ENCODE data around the gene KIF16B. TPM values are rescaled to one million over a fixed set of nuclear protein-coding genes. Genes with fewer than 3 reads are reported as not detected.

Gene KIF16B
- total and polyA plus RNA-seq, 2 experiments from 2014 or later = 6.5 to 11.1 TPM

- Histone ChIP-seq H2AFZ (no peak overlapping the region), H3K4me2 (no peak overlapping the region), H3K27me3 (ENCODE audit: insufficient read depth) (no peaks in the 10 kb centered on the region), H3K27ac (ENCODE audit: low read depth) (no peak overlapping the region), H3K36me3 (ENCODE audit: insufficient read depth) (no peaks in the 10 kb centered on the region), H3K9me2 (ENCODE audit: insufficient read depth) (no peaks in the 10 kb centered on the region), H3K4me3 (no peak overlapping the region), H4K20me1 (replicated peaks; ENCODE audit: insufficient read depth) (peaks cover 3% of the 10 kb centered on the region; the same call in 1 of the 2 replicates), H3K79me2 (replicated peaks; ENCODE audit: insufficient read depth) (peaks cover 54% of the 10 kb centered on the region), H3F3A (replicated peaks; ENCODE audit: low read depth) (no peaks in the 10 kb centered on the region), H3K4me1 (ENCODE audit: insufficient read depth) (peaks cover 4% of the 10 kb centered on the region; the same call in 1 of the 2 replicates)
- Mint-ChIP-seq H3K4me3 (no peak overlapping the region), H3K27ac (peak overlapping the region; percentile 20; the same call in 1 of the 2 replicates), H3K36me3 (ENCODE audit: low read depth) (peaks cover 1% of the 10 kb centered on the region; the same call in 1 of the 3 replicates), H3K27me3 (ENCODE audit: insufficient read depth, low read depth, poor library complexity) (peaks cover 2% of the 10 kb centered on the region), H3K4me1 (peaks cover 13% of the 10 kb centered on the region), H3K9me3 (peaks cover 3% of the 10 kb centered on the region; the same call in 1 of the 3 replicates)
- no peak for TF ChIP-seq EZH2 (IDR thresholded peaks at IDR 0.05; ENCODE audit: low read depth, unreplicated experiment)
- no peak for TF ChIP-seq EZH2phosphoT487 (IDR thresholded peaks at IDR 0.05; ENCODE audit: unreplicated experiment)
- TF ChIP-seq CTCF (conservative IDR thresholded peaks at IDR 0.05; ENCODE audit: low read depth in 2 of 2) = no peak
- TF ChIP-seq ZNF331 (CRISPR knock-in tag; IDR thresholded peaks at IDR 0.05; ENCODE audit: low read depth) = no peak
- no peak for TF ChIP-seq ZNF114 (CRISPR knock-in tag; IDR thresholded peaks at IDR 0.05)
- no peak for TF ChIP-seq POLR2AphosphoS5 (IDR thresholded peaks at IDR 0.05; ENCODE audit: low read depth)
- ATAC-seq (no peak), DNase-seq (ENCODE audit: low spot score) (no peak)
These were observed 13.0 kb downstream of the KIF16B start for GRCh38 chr20:16560216-16560615.

GRCh38 chr20:16556301-16556700 is 16.9 kb downstream of the KIF16B start:
- Histone ChIP-seq H3K9me2 (ENCODE audit: insufficient read depth) (no peaks in the 10 kb centered on the region), H3K27ac (ENCODE audit: low read depth) (no peak overlapping the region), H3K27me3 (ENCODE audit: insufficient read depth) (no peaks in the 10 kb centered on the region), H2AFZ (no peak overlapping the region), H3K4me1 (ENCODE audit: insufficient read depth) (no peaks in the 10 kb centered on the region), H3K79me2 (replicated peaks; ENCODE audit: insufficient read depth) (peaks cover 27% of the 10 kb centered on the region), H3F3A (replicated peaks; ENCODE audit: low read depth) (no peaks in the 10 kb centered on the region), H3K4me3 (no peak overlapping the region), H4K20me1 (replicated peaks; ENCODE audit: insufficient read depth) (peaks cover 3% of the 10 kb centered on the region; the same call in 1 of the 2 replicates), H3K36me3 (ENCODE audit: insufficient read depth) (no peaks in the 10 kb centered on the region), H3K4me2 (no peak overlapping the region)
- Mint-ChIP-seq H3K4me1 (peaks cover 8% of the 10 kb centered on the region; the same call in 2 of the 3 replicates), H3K36me3 (ENCODE audit: low read depth) (peaks cover 21% of the 10 kb centered on the region), H3K4me3 (no peak overlapping the region), H3K27me3 (ENCODE audit: insufficient read depth, low read depth, poor library complexity) (peaks cover 2% of the 10 kb centered on the region), H3K27ac (peak overlapping the region; percentile 28; the same call in 1 of the 2 replicates), H3K9me3 (peaks cover 22% of the 10 kb centered on the region)
- ATAC-seq (no peak), DNase-seq (ENCODE audit: low spot score) (no peak)
- TF ChIP-seq EZH2phosphoT487 (IDR thresholded peaks at IDR 0.05; ENCODE audit: unreplicated experiment) = no peak
- no peak for TF ChIP-seq NANOG (IDR thresholded peaks at IDR 0.05; ENCODE audit: borderline replicate concordance)
- TF ChIP-seq ZNF462 (CRISPR knock-in tag; IDR thresholded peaks at IDR 0.05) = no peak
- TF ChIP-seq REST (IDR thresholded peaks at IDR 0.05; ENCODE audit: unreplicated experiment) = no peak

Data from GM23338 (cell line).